ENCODE data around the gene NXNL2.

The NXNL2 gene

DNA sequence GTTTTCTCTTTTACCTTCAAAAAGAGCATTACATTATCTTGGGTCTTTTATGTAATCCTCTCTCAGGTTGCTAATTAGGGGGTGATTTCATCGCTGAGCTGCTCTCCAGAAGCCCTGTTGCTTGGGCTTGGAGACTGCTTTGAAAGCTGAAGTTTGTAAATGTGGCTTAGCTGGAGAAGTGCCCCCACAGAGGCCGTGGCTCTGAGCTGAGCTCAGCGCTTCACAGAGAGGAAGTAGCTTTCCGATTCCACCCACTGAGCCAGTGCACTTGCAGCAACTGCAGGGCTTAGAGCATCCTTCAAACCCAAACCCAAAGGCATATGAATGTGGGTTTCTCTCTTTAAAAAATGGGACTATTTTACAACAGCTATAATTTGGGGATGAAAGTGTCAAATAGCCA, 13.7 kb upstream of the NXNL2 start:
- H3K4me3 ChIP-seq (IDR thresholded peaks at IDR 0.05; ENCODE audit: insufficient read depth, low read depth, low read length) = no peak overlapping the region
- H3K27ac ChIP-seq = no peak overlapping the region
- no peaks in the 10 kb centered on the region for H3K27me3 ChIP-seq (ENCODE audit: insufficient read depth, low read depth)
- H2AFZ ChIP-seq (ENCODE audit: low read depth) = no peak overlapping the region
- no peak overlapping the region for H3K4me2 ChIP-seq
- no peaks in the 10 kb centered on the region for H4K20me1 ChIP-seq (ENCODE audit: insufficient read depth)
- no peaks in the 10 kb centered on the region for H3K79me2 ChIP-seq (ENCODE audit: insufficient read depth, low read depth)
- H3K4me1 ChIP-seq (ENCODE audit: low read depth, poor library complexity, severe bottlenecking) = no peaks in the 10 kb centered on the region
- no peak for TF ChIP-seq CTCF (conservative IDR thresholded peaks at IDR 0.05; ENCODE audit: low read depth, low read length)
- no peaks in the 10 kb centered on the region for H3K36me3 ChIP-seq (ENCODE audit: insufficient read depth)
- H3K9ac ChIP-seq = no peak overlapping the region

DNA sequence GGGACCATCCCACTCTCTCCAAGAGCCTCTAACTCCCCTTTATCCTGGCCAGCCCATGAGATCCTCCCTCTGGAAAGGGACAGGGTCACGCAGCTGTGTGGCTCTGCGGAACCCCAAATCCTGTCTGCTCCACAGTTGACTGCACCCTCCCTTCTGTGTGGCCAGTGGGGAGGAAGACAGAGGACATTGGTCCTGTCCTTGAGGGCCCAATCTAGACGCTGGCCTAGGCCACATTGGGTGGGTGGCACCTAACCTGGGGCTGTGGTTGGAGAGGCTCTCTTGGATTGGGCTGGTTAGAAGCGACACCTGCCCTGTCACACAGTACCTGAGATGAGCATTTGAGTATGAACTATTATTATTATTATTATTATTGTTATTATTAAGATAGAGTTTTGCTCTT, 12.6 kb upstream of the NXNL2 start:
- Histone ChIP-seq H3K27me3 (ENCODE audit: insufficient read depth, low read depth) (no peaks in the 10 kb centered on the region), H4K20me1 (ENCODE audit: insufficient read depth) (no peaks in the 10 kb centered on the region), H3K4me1 (ENCODE audit: low read depth, poor library complexity, severe bottlenecking) (no peaks in the 10 kb centered on the region), H2AFZ (ENCODE audit: low read depth) (no peak overlapping the region), H3K4me3 (IDR thresholded peaks at IDR 0.05; ENCODE audit: insufficient read depth, low read depth, low read length) (no peak overlapping the region), H3K4me2 (no peak overlapping the region), H3K9ac (no peak overlapping the region), H3K36me3 (ENCODE audit: insufficient read depth) (no peaks in the 10 kb centered on the region), H3K79me2 (ENCODE audit: insufficient read depth, low read depth) (no peaks in the 10 kb centered on the region), H3K27ac (no peak overlapping the region)
- no peak for TF ChIP-seq CTCF (conservative IDR thresholded peaks at IDR 0.05; ENCODE audit: low read depth, low read length)

DNA sequence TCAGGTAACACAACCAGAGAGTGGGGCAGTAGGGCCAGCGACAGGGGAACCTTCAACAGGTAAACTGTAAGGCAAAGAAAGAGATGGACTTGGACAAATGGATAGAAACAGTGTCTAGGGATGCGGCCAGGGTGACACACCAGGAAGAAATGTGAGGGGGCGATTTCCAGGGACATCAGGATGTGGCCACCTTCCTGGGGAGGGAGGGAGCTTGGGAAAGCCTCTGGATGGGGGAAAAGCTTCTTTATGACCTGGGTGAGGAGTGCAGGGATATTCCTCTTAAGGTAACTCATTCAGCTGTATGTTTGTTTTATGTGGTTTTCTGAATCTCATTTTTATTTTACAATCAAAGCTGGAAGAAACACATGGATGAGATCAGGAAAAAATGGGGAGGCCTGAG, 11.9 kb upstream of the NXNL2 start:
- Histone ChIP-seq H4K20me1 (ENCODE audit: insufficient read depth) (no peaks in the 10 kb centered on the region), H3K4me1 (ENCODE audit: low read depth, poor library complexity, severe bottlenecking) (no peaks in the 10 kb centered on the region), H3K4me3 (IDR thresholded peaks at IDR 0.05; ENCODE audit: insufficient read depth, low read depth, low read length) (no peak overlapping the region), H3K27ac (no peak overlapping the region), H3K4me2 (no peak overlapping the region), H2AFZ (ENCODE audit: low read depth) (no peak overlapping the region), H3K36me3 (ENCODE audit: insufficient read depth) (no peaks in the 10 kb centered on the region), H3K79me2 (ENCODE audit: insufficient read depth, low read depth) (no peaks in the 10 kb centered on the region), H3K27me3 (ENCODE audit: insufficient read depth, low read depth) (no peaks in the 10 kb centered on the region), H3K9ac (no peak overlapping the region)
- no peak for TF ChIP-seq CTCF (conservative IDR thresholded peaks at IDR 0.05; ENCODE audit: low read depth, low read length)

DNA sequence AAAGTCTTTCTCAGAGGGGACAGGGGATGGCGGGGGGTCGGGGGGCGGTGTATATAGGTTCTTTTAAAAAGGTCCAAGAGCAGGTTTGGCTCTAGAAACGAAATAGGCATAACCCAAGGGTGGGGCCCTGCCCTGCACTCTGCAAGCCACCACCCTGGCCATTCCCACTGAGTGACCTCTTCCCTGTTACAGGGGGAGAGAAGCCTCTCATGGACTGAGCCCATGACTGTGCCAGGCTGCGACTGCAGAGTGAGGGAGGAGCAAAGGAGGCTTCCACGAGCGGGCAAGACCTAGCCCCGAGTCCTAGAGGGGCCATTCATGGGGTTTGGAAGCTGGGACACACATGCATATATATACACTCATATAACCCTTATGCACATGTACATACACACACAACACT, 10.1 kb upstream of the NXNL2 start:
- no peak overlapping the region for H3K27ac ChIP-seq
- no peak overlapping the region for H3K4me2 ChIP-seq
- no peak overlapping the region for H3K9ac ChIP-seq
- no peaks in the 10 kb centered on the region for H3K36me3 ChIP-seq (ENCODE audit: insufficient read depth)
- no peak overlapping the region for H2AFZ ChIP-seq (ENCODE audit: low read depth)
- no peaks in the 10 kb centered on the region for H3K79me2 ChIP-seq (ENCODE audit: insufficient read depth, low read depth)
- TF ChIP-seq CTCF (conservative IDR thresholded peaks at IDR 0.05; ENCODE audit: low read depth, low read length) = no peak
- H3K4me1 ChIP-seq (ENCODE audit: low read depth, poor library complexity, severe bottlenecking) = no peaks in the 10 kb centered on the region
- H4K20me1 ChIP-seq (ENCODE audit: insufficient read depth) = no peaks in the 10 kb centered on the region
- no peaks in the 10 kb centered on the region for H3K27me3 ChIP-seq (ENCODE audit: insufficient read depth, low read depth)
- no peak overlapping the region for H3K4me3 ChIP-seq (IDR thresholded peaks at IDR 0.05; ENCODE audit: insufficient read depth, low read depth, low read length)

GRCh38 chr9:88527618-88528017, 7.4 kb upstream of the NXNL2 start:
- H3K4me2 ChIP-seq = no peak overlapping the region
- H3K36me3 ChIP-seq (ENCODE audit: insufficient read depth) = no peaks in the 10 kb centered on the region
- no peak overlapping the region for H3K9ac ChIP-seq
- H4K20me1 ChIP-seq (ENCODE audit: insufficient read depth) = no peaks in the 10 kb centered on the region
- no peaks in the 10 kb centered on the region for H3K79me2 ChIP-seq (ENCODE audit: insufficient read depth, low read depth)
- H2AFZ ChIP-seq (ENCODE audit: low read depth) = no peak overlapping the region
- H3K4me3 ChIP-seq (IDR thresholded peaks at IDR 0.05; ENCODE audit: insufficient read depth, low read depth, low read length) = no peak overlapping the region
- TF ChIP-seq CTCF (conservative IDR thresholded peaks at IDR 0.05; ENCODE audit: low read depth, low read length) = no peak
- H3K27me3 ChIP-seq (ENCODE audit: insufficient read depth, low read depth) = no peaks in the 10 kb centered on the region
- no peak overlapping the region for H3K27ac ChIP-seq
- no peaks in the 10 kb centered on the region for H3K4me1 ChIP-seq (ENCODE audit: low read depth, poor library complexity, severe bottlenecking)

All from KMS-11 (cell line).